HepG2 (cell line): ENCODE results near the gene IQSEC1. TPM values are rescaled to one million over a fixed set of nuclear protein-coding genes. Genes with fewer than 3 reads are reported as not detected.

Experiments
- ARHGAP35 ChIP-seq: sonication (generic); formaldehyde crosslinking; IDR thresholded peaks from 2 replicates; pipeline ENCODE4 v1.9.0; 2022; ENCODE audit warnings: mild to moderate bottlenecking, inconsistent platforms, moderate library complexity, missing genetic modification reagents, borderline replicate concordance
- BCL6 ChIP-seq: IDR thresholded peaks from 2 replicates; pipeline ENCODE4 v1.6.1; 2016; ENCODE audit warnings: missing genetic modification reagents, missing compliant biosample characterization
- ESRRA ChIP-seq: sonication (generic); formaldehyde crosslinking; IDR thresholded peaks from 2 replicates; pipeline ENCODE4 v1.5.1; 2020; ENCODE audit warnings: mild to moderate bottlenecking, low read depth, missing genetic modification reagents
- KLF15 ChIP-seq: sonication (generic); formaldehyde crosslinking; IDR thresholded peaks from 2 replicates; pipeline ENCODE4 v1.8.1; 2023; ENCODE audit warnings: borderline replicate concordance, mild to moderate bottlenecking, inconsistent platforms, missing genetic modification reagents, mixed read lengths
- PBX2 ChIP-seq: IDR thresholded peaks from 2 replicates; pipeline ENCODE4 v1.6.1; 2016; ENCODE audit warnings: control low read depth
- REXO4 ChIP-seq: sonication (generic); formaldehyde crosslinking; IDR thresholded peaks from 2 replicates; pipeline ENCODE4 v1.8.0; 2022; ENCODE audit warnings: missing genetic modification reagents, mild to moderate bottlenecking, borderline replicate concordance
- RFXAP ChIP-seq: sonication (generic); formaldehyde crosslinking; IDR thresholded peaks from 2 replicates; pipeline ENCODE4 v1.4.0; 2020; ENCODE audit warnings: missing genetic modification reagents, borderline replicate concordance
- SNRNP70 ChIP-seq: fragments of 200-400 bp; formaldehyde crosslinking; IDR thresholded peaks from 2 replicates; pipeline ENCODE4 v1.6.1; 2017; ENCODE audit warnings: mild to moderate bottlenecking, low read depth, low read length, moderate library complexity
- ZFP36L1 ChIP-seq: sonication (generic); formaldehyde crosslinking; IDR thresholded peaks from 2 replicates; pipeline ENCODE4 v1.8.0; 2022; ENCODE audit warnings: mild to moderate bottlenecking, missing genetic modification reagents, moderate library complexity
- ZNF430 ChIP-seq: sonication (generic); formaldehyde crosslinking; IDR thresholded peaks from 2 replicates; pipeline ENCODE4 v1.9.0; 2021; ENCODE audit warnings: mild to moderate bottlenecking, missing genetic modification reagents
- ZNF432 ChIP-seq: sonication (generic); formaldehyde crosslinking; IDR thresholded peaks from 2 replicates; pipeline ENCODE4 v1.5.0; 2020; ENCODE audit warnings: missing genetic modification reagents, mild to moderate bottlenecking, borderline replicate concordance
- ZNF546 ChIP-seq: sonication (generic); formaldehyde crosslinking; conservative IDR thresholded peaks from 2 replicates; pipeline ENCODE4 v1.8.1; 2023; ENCODE audit warnings: mild to moderate bottlenecking, missing genetic modification reagents
- polyA plus RNA-seq, 8 experiments: library from polyadenylated mRNA; depleted of rRNA in 3 of 8; stranded (reverse) in 7 of 8; unstranded in 1 of 8; fragments of >200 nt; fragmentation: Illumina TruSeq in 4 of 8; extraction: Trizol in 4 of 8; gene quantifications; 2 replicates each; pipeline versions ENCODE4 v1.2.1 to v1.2.3, GENCODE V29; 2011 to 2016; ENCODE audit warnings: low read depth in 4 of 8, missing spikeins in 1 of 8, mixed read lengths in 1 of 8; ENCODE audit not compliant: insufficient read depth in 1 of 8
- total RNA-seq, 5 experiments: library from RNA; depleted of rRNA; stranded (reverse); fragments of >200 nt; fragmentation: Illumina TruSeq; extraction: Trizol; gene quantifications; 2 replicates each; pipeline ENCODE4 v1.2.3, GENCODE V29; 2016; ENCODE audit warnings: low read depth in 1 of 5
- TF ChIP-seq, protein P1 (sequence below): IDR thresholded peaks from 2 replicates; pipeline ENCODE4 v1.6.1; 2016; ENCODE audit warnings: missing biosample characterization, missing genetic modification reagents, low read depth
- TF ChIP-seq, protein P2 (sequence below): sonication (generic); formaldehyde crosslinking; IDR thresholded peaks from 2 replicates; pipeline ENCODE4 v1.5.0; 2020; ENCODE audit warnings: missing genetic modification reagents, mild to moderate bottlenecking, borderline replicate concordance
- TF ChIP-seq, protein P3 (sequence below): sonication (generic); formaldehyde crosslinking; IDR thresholded peaks from 2 replicates; pipeline ENCODE4 v1.5.0; 2020; ENCODE audit warnings: missing genetic modification reagents
- TF ChIP-seq, protein P4 (sequence below): sonication (generic); formaldehyde crosslinking; IDR thresholded peaks from 2 replicates; pipeline ENCODE4 v1.8.0; 2022; ENCODE audit warnings: mild to moderate bottlenecking, missing genetic modification reagents, moderate library complexity
- TF ChIP-seq, protein P5 (sequence below): sonication (generic); formaldehyde crosslinking; IDR thresholded peaks from 2 replicates; pipeline ENCODE4 v1.4.0; 2020; ENCODE audit warnings: missing genetic modification reagents, mild to moderate bottlenecking, borderline replicate concordance

Gene IQSEC1
- total and polyA plus RNA-seq, 2 of the 13 experiments (the other 11 are each of a cell fraction or from before 2014, with no cell fraction given): 17.4 to 20.2 TPM

DNA sequence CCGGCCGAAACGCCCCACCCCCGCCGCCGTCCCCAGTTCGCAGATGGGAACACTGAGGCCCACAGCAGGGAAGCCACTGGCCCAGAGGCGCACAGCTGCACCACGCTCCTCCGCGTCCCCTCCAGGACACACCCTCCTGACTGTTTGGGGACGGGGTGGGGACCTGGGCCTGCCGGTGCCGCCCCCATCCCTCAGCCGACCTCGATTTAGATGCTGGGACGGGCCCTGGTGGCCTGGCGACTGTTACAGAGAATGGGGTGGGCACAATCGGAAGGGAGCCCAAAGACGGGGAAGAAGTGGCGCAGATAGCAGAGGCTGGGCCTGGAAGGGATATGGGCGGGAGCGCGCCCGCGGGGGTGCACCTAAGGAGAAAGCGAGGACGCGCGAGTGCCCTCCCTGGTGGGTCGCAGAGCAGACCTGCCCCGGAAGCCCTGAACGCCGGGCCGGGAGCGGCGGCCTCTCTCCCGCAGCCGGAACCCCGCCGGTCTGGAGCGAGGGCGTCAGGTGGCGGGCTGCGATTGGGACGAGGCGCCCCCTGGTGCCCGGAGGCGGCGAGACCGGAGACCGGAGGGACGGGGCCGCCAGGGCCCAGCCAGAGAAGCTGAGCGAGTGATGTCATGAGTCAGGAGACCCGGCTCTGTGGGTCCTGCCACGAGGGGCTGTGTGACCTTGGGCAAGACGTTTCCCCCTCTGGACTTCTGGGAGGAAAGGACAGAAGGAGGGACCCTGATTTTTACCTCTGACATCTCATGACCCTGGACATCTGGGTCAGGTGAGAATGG, 78.4 kb downstream of the IQSEC1 start (continued):
- TF ChIP-seq KLF15 (CRISPR knock-in tag) (no peak), PBX2 (no peak), ZNF430 (CRISPR knock-in tag) (no peak), ARHGAP35 (CRISPR knock-in tag) (no peak), RFXAP (CRISPR knock-in tag) (peak; percentile 27; the same call in 1 of the 2 replicates), SNRNP70 (no peak), REXO4 (no peak), ZNF546 (no peak), BCL6 (CRISPR knock-in tag) (peak; percentile 43; the same call in 1 of the 2 replicates), ESRRA (peak; percentile 77; the same call in 1 of the 2 replicates), ZFP36L1 (CRISPR knock-in tag) (peak; percentile 64; the same call in 1 of the 2 replicates), ZNF432 (CRISPR knock-in tag) (no peak)
- TF ChIP-seq, protein P1, sequence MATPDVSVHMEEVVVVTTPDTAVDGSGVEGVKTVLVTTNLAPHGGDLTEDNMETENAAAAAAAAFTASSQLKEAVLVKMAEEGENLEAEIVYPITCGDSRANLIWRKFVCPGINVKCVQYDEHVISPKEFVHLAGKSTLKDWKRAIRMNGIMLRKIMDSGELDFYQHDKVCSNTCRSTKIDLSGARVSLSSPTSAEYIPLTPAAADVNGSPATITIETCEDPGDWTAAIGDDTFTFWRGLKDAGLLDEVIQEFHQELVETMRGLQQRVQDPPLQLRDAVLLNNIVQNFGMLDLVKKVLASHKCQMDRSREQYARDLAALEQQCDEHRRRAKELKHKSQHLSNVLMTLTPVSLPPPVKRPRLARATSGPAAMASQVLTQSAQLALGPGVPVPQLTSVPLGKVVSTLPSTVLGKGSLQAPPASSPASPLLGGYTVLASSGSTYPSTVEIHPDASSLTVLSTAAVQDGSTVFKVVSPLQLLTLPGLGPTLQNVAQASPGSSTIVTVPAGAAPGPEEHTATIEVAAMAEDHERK (CRISPR knock-in tag): no peak
- TF ChIP-seq, protein P2, sequence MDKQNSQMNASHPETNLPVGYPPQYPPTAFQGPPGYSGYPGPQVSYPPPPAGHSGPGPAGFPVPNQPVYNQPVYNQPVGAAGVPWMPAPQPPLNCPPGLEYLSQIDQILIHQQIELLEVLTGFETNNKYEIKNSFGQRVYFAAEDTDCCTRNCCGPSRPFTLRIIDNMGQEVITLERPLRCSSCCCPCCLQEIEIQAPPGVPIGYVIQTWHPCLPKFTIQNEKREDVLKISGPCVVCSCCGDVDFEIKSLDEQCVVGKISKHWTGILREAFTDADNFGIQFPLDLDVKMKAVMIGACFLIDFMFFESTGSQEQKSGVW (CRISPR knock-in tag): no peak
- TF ChIP-seq, protein P3, sequence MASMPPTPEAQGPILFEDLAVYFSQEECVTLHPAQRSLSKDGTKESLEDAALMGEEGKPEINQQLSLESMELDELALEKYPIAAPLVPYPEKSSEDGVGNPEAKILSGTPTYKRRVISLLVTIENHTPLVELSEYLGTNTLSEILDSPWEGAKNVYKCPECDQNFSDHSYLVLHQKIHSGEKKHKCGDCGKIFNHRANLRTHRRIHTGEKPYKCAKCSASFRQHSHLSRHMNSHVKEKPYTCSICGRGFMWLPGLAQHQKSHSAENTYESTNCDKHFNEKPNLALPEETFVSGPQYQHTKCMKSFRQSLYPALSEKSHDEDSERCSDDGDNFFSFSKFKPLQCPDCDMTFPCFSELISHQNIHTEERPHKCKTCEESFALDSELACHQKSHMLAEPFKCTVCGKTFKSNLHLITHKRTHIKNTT: no peak
- TF ChIP-seq, protein P4, sequence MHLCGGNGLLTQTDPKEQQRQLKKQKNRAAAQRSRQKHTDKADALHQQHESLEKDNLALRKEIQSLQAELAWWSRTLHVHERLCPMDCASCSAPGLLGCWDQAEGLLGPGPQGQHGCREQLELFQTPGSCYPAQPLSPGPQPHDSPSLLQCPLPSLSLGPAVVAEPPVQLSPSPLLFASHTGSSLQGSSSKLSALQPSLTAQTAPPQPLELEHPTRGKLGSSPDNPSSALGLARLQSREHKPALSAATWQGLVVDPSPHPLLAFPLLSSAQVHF (CRISPR knock-in tag): 0 out of 2 replicates have a peak, but pooled peaks have one; percentile 25
- TF ChIP-seq, protein P5, sequence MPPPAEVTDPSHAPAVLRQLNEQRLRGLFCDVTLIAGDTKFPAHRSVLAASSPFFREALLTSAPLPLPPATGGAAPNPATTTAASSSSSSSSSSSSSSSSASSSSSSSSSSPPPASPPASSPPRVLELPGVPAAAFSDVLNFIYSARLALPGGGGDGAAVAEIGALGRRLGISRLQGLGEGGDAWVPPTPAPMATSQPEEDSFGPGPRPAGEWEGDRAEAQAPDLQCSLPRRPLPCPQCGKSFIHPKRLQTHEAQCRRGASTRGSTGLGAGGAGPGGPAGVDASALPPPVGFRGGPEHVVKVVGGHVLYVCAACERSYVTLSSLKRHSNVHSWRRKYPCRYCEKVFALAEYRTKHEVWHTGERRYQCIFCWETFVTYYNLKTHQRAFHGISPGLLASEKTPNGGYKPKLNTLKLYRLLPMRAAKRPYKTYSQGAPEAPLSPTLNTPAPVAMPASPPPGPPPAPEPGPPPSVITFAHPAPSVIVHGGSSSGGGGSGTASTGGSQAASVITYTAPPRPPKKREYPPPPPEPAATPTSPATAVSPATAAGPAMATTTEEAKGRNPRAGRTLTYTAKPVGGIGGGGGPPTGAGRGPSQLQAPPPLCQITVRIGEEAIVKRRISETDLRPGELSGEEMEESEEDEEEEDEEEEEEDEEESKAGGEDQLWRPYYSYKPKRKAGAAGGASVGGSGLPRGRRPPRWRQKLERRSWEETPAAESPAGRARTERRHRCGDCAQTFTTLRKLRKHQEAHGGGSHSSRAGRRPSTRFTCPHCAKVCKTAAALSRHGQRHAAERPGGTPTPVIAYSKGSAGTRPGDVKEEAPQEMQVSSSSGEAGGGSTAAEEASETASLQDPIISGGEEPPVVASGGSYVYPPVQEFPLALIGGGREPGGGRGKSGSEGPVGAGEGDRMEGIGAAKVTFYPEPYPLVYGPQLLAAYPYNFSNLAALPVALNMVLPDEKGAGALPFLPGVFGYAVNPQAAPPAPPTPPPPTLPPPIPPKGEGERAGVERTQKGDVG (CRISPR knock-in tag): peak; percentile 44; the same call in 1 of the 2 replicates
